Lower leg skin (tissue), 3 donors: ENCODE data around the gene ATP6V1G2.

Source experiments
- CTCF ChIP-seq, 3 donors: fragments of 450-650 bp; IDR thresholded peaks; one replicate each; pipeline ENCODE4 v1.5.1; 2016; ENCODE audit warnings: antibody characterized with exemption in 3 of 3, mild to moderate bottlenecking in 3 of 3, moderate library complexity in 2 of 3
- POLR2A ChIP-seq, 2 donors: fragments of 450-650 bp; IDR thresholded peaks; one replicate each; pipeline ENCODE4 v1.6.1; 2016 to 2017; ENCODE audit warnings: antibody characterized with exemption in 2 of 2, mild to moderate bottlenecking in 1 of 2, moderate library complexity in 1 of 2

GRCh38 chr6:31577579-31577966, 31.2 kb upstream of the ATP6V1G2 start:
- TF ChIP-seq CTCF (IDR thresholded peaks at IDR 0.05), result no peak
- no peak for TF ChIP-seq POLR2A (IDR thresholded peaks at IDR 0.05)
